Measurements from ENCODE around the gene ATRN.
"Not testable (repeated sequence)": the region's sequence is repeated elsewhere in the genome, so short reads cannot be mapped to it uniquely, and the experiment has no call there.

ATRN gene

DNA sequence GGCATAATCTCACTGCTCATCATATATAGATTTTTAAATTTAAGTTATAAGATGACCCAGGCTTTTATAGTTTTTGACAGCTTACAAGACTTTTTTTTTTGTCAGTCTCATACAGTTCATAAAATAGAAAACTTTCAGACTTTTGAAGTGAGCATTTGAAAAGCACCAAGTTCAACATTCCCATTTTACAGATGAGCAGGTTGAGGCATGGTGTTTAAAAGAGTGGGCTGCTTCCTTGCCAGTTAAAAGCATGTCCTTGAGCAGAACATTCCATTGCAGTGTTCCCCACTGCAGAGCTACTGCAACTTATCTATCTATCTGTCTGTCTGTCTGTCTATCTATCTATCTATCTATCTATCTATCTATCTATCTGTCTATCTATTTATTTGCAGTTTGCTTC is 105.5 kb downstream of the ATRN start:
- DNase-seq, result no peak

DNA sequence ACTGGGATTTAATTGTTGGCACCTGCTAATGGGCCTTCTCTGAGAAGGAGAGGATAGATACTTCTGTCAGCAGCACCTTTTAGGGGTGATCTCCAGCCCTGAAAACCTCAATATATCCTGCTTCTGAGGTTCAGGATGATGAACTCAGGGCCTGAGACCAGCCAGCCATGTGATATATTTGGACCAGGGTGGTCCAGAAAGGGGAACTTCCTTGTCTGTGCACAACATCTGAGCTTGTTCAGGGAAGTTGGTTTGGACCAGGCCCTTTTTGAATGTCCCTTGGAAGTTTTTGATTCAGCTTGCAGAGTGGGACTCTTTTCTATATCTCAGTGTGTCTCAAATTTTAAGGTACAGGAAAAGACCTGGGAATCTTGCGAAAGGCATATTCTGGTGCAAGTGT is 106.5 kb downstream of the ATRN start:
- DNase-seq, result no peak

- no peak for DNase-seq
Measured at GRCh38 chr20:3580412-3580811, 109.6 kb downstream of the ATRN start.

DNA sequence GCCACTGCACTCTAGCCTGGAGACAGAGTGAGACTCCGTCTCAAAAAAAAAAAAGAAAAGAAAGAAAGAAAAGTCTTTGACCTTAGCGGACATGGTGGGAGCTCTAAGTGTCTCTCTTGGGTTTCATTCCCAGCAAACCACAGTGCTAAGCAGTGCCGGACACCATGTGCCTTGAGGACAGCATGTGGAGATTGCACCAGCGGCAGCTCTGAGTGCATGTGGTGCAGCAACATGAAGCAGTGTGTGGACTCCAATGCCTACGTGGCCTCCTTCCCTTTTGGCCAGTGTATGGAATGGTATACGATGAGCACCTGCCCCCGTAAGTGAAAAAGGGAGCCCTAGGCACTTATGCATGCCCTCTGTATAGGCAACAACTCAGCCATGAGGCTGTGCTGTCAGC is 112.9 kb downstream of the ATRN start:
- no peak for DNase-seq

DNA sequence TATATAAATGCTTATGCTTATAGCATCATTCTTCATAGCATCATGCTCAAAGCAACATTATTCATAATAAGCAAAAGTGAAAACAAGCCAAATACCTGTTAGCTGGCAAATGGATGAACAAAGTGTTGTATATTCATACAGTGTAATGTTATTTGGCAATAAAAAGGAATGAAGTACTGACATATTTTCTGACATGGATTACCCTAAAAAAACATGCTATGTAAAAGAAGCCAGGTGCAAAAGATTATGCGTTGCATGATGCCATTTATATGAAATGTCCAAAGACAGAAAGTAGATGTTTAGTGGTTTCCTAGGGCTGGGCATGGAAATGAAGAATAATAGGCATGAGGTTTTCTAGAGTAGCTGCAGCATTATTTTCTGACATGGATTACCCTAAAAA is 115.3 kb downstream of the ATRN start:
- no peak for DNase-seq

DNA sequence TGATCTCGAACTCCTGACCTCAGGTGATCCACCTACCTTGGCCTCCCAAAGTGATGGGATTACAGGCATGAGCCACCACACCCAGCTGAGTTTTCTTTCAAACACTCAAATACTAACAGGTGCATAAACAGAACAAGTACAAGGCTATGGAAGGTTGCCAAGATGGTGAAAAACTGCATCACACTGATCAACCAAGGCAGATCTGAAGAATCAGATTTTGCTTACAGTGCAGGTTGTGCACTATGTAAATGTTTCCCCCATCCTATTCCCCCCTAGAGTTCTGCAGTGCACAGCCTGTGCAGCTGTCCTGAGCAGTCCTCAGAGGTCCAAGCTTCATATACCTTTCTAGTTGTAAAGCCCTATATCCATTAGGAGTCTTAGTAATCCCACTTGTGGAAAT is 119.3 kb downstream of the ATRN start:
- no peak for DNase-seq

DNA sequence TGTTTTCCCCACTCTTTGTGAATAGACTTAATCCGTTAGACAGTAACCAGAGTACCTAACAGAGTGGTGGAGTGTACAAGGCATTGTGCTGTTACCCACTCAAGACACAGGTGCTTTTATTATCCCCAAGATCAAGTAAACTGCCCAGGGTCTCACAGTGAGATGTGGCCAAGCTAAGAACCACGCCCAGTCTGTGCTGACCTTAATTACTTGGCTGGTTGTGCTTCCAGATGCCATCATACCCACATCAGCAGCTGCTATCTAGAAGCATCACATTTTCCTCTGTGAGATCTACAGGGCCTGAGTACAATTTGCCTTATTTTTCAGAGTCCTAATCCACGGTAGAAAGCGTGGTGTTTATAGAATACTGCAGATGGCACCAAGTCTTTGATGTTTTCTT is 122.1 kb downstream of the ATRN start:
- DNase-seq, result no peak

GRCh38 chr20:3595541-3595940 is 124.7 kb downstream of the ATRN start:
- no peak for DNase-seq

GRCh38 chr20:3603108-3603507 is 132.3 kb downstream of the ATRN start:
- DNase-seq, result no peak

DNA sequence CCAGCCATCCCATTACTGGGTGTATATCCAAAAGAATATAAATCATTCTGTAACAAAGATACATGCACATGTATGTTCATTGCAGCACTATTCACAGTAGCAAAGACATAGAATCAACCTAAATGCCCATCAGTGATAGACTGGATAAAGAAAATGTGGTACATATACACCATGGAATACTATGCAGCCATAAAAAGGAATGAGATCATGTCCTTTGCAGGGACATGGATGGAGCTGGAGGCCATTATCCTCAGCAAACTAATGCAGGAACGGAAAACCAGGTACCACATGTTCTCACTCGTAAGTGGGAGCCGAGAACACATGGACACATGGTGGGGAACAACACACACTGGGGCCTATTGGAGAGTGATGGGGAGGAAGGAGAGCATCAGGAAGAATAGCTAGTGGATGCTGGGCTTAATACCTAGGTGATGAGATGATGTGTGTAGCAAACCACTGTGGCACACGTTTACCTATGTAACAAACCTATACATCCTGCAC is 134.6 kb downstream of the ATRN start:
- DNase-seq, result not testable (repeated sequence)

DNA sequence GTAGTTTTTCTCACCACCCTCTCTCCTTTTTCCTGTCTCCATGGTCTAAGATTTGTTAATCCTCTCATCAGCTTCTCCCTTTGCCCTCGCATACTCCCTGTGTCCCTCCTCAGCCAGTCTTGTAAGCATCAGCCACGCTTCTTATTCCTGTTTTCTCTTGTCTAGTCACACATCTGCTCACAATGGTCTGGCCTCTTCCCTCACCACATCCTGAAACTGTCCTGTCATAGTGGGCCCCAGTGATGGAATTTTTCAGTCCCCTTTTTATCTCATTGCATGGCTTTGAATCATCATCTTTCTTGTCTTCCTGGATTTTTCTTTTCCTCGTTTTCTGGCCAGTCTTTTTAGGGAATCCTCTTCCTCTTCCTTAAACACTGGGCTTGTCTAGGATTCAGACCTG is 135.2 kb downstream of the ATRN start:
- DNase-seq, result no peak

DNA sequence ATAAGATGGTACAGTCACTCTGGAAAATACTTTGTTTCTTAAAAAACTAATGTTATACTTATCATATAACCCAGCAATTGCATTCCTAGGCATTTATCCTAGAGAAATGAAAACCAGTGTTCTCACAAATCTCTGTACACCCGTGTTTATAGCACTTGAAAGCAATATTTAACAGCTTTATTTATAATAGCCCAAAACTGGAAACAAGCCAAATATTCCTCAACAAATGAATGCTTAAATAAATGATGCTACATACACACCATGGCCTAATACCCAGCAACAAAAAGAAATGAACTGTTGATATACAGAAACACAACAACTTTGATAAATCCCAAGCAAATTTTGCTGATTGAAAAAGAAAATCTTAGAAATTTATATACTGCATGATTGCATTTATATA is 141.1 kb downstream of the ATRN start:
- DNase-seq, result no peak

- no peak for DNase-seq
Measured at GRCh38 chr20:3612795-3613572, 142.2 kb downstream of the ATRN start.

- no peak for DNase-seq
Measured at GRCh38 chr20:3613821-3614440, 143.1 kb downstream of the ATRN start.

GRCh38 chr20:3614466-3614865 is 143.6 kb downstream of the ATRN start:
- DNase-seq, result no peak

- not testable (repeated sequence) for DNase-seq
Measured at GRCh38 chr20:3615171-3615840, 144.5 kb downstream of the ATRN start.

- no peak for DNase-seq
Measured at GRCh38 chr20:3616250-3616649, 145.4 kb downstream of the ATRN start.

GRCh38 chr20:3621111-3621510 is 150.3 kb downstream of the ATRN start:
- no peak for DNase-seq

DNA sequence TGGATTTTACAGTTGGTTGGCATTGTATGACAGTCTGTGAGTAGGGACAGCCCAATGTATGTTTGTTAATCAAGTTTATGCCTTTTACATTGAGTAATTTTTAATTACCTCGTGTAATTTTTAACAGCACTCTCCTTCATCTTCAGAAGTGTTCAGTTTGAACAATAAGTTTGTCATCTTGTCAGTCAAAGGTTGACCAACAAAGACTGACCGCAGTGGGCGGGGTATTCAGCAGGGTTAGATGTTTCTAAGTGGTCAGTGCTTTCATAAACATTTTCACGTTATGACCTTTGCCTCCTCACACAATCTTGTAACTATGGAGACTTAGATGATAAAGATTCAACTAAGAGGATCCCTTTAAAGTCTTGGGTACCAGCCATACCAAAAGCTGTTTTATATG is 151.6 kb downstream of the ATRN start:
- DNase-seq, result no peak

DNA sequence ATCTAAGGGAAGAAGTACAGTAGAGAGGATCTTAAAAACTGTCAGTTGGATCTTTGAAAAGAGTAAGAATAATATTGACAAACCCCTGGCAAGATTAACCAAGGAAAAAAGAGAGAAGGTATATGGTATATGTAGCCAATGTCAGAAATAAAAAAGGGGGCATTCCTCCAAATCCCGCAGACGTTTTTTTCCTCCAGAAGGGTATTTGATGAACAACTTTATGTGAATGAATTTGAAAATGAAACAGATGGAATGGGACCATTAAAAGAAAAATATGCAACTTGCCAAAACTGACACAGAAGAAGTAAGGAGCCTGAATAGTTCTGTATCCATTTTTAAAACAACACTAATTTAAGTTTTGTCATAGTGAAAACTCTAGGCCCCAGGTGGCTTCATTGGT is 156.7 kb downstream of the ATRN start:
- DNase-seq, result no peak

DNA sequence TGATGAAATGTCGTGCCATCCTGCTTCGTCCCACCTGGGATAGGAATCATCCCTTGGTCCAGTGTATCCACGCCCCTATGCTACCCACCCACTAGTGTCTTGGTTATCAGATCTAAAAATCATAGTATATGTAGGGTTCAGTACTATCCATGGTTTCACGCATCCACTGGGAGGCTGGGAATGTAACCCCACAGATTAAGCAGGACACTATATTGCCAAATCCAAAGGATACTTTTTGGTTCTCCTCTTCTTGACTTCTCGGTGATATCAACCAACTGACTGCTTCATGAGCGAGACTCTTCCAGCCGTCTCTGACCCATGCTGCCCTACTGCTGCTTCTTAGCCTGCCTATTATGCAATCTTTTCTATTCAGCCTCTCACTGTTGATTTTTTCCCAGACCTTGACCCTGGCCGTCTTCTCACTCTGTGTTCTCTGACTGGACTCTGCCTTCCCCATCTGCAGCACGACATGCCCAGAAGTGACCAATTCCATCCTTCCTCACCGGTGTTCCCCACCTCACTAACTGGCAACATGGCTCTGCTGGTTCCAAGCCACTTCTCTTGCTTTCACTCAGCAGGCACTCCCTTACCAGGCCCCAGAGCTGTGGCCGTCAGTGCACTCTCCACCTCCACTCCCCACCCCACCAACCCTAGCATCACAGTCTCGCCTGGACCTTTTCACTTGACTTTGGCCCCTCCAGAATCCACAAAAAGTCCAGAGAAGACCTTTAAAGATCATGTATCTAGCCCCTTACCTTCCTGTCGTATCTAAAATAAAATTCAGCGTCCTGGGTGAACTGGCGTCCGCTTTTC is 157.9 kb downstream of the ATRN start:
- DNase-seq, result no peak

DNA sequence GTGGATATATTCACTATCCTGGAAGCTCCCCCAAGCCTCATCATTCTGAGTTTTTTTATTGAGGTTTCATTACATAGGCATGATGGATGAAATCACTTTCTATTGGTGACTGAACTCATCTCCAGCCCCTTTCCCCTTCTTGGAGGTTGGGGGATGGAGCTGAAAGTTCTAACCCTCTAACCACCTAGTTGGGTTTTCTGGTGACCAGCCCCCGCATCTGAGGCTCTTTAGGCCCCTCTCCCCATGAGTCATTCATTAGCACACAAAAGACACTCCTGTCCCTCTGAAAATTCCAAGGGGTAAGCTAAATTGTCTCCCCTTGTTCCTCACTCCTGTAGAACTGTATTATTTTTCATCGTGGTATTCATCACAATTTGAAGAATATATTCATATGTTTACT is 159.1 kb downstream of the ATRN start:
- no peak for DNase-seq

- DNase-seq, result no peak
Measured at GRCh38 chr20:3630429-3630828, 159.6 kb downstream of the ATRN start.
